ENCODE data around the gene A3GALT2. TPM values are rescaled to one million over a fixed set of nuclear protein-coding genes. Genes with fewer than 3 reads are reported as not detected.

Gene A3GALT2
- total and polyA plus RNA-seq, 9 of the 15 experiments (the other 6 are each of a cell fraction or from before 2014, with no cell fraction given): not detected

GRCh38 chr1:33298623-33299277, 22.1 kb downstream of the A3GALT2 start (continued):
- no peak for TF ChIP-seq ZNF707 (CRISPR knock-in tag; conservative IDR thresholded peaks at IDR 0.05)
- no peak for TF ChIP-seq ZNF232 (CRISPR knock-in tag; IDR thresholded peaks at IDR 0.05)
- TF ChIP-seq SAP30 (IDR thresholded peaks at IDR 0.05; ENCODE audit: borderline replicate concordance, insufficient read depth, low read depth, low read length, poor library complexity, severe bottlenecking): no peak
- no peak for TF ChIP-seq POU5F1 (IDR thresholded peaks at IDR 0.05; ENCODE audit: borderline replicate concordance, low read depth, low read length, partially characterized antibody)
- no peak for TF ChIP-seq ZBTB17 (CRISPR knock-in tag; IDR thresholded peaks at IDR 0.05)
- TF ChIP-seq ZNF24 (IDR thresholded peaks at IDR 0.05): no peak
- peak in 1 of 2 experiments; percentile 71; a peak in 2 of 3 replicates for TF ChIP-seq CBX3 (IDR thresholded peaks at IDR 0.05; ENCODE audit: borderline replicate concordance in 1 of 2, low read length in 2 of 2)
- no peak for TF ChIP-seq NFYB (IDR thresholded peaks at IDR 0.05; ENCODE audit: extremely low read depth, insufficient read length)
- no peak for TF ChIP-seq ZNF280A (IDR thresholded peaks at IDR 0.05; ENCODE audit: low read depth, partially characterized antibody)
- TF ChIP-seq SMARCA5 (IDR thresholded peaks at IDR 0.05): no peak
- no peak for TF ChIP-seq MLLT1 (IDR thresholded peaks at IDR 0.05)
- 0 out of 2 replicates have a peak, but pooled peaks have one; percentile 12 for TF ChIP-seq ETV5 (CRISPR knock-in tag; IDR thresholded peaks at IDR 0.05; ENCODE audit: low read depth)
- TF ChIP-seq CUX1 (CRISPR knock-in tag; IDR thresholded peaks at IDR 0.05): no peak
- TF ChIP-seq NR2C1 (IDR thresholded peaks at IDR 0.05): no peak
- TF ChIP-seq NR2C1 (tag; IDR thresholded peaks at IDR 0.05): no peak
- TF ChIP-seq JUND (IDR thresholded peaks at IDR 0.05; ENCODE audit: borderline replicate concordance, low read depth, low read length): 0 out of 2 replicates have a peak, but pooled peaks have one; percentile 18
- no peak for TF ChIP-seq JUND (tag; IDR thresholded peaks at IDR 0.05; ENCODE audit: borderline replicate concordance, low read depth, low read length)
- no peak for TF ChIP-seq ZNF23 (CRISPR knock-in tag; IDR thresholded peaks at IDR 0.05)
- TF ChIP-seq STAG1 (CRISPR knock-in tag; IDR thresholded peaks at IDR 0.05; ENCODE audit: borderline replicate concordance): 0 out of 2 replicates have a peak, but pooled peaks have one; percentile 16
